ENCODE data around the gene TNFAIP8L2.
"Not testable (repeated sequence)": the region's sequence is repeated elsewhere in the genome, so short reads cannot be mapped to it uniquely, and the experiment has no call there.

TNFAIP8L2 gene

GRCh38 chr1:151146412-151147131 lies 9.9 kb upstream of the TNFAIP8L2 start, which contains the start of gene SEMA6C:
SEMA6C (minus strand) TSS chr1:151146631; CDS start chr1:151142621, 4,010 bp downstream.
- DNase-seq: peak; percentile 79

- DNase-seq: no peak
Observed at GRCh38 chr1:151147132-151147503, 9.3 kb upstream of the TNFAIP8L2 start.

- DNase-seq: no peak
Observed at GRCh38 chr1:151147665-151148064, 8.8 kb upstream of the TNFAIP8L2 start.

- DNase-seq: peak; percentile 67
Observed at GRCh38 chr1:151157067-151157531, 650 bp downstream of the TNFAIP8L2 start.

GRCh38 chr1:151158326-151158725 lies 1.9 kb downstream of the TNFAIP8L2 start:
- DNase-seq: peak; percentile 12

GRCh38 chr1:151158751-151159251 lies 2.4 kb downstream of the TNFAIP8L2 start:
- DNase-seq: no peak

GRCh38 chr1:151159373-151159772 lies 2.9 kb downstream of the TNFAIP8L2 start:
- DNase-seq: no peak

GRCh38 chr1:151164732-151165280 lies 8.4 kb downstream of the TNFAIP8L2 start:
- DNase-seq: no peak

GRCh38 chr1:151165281-151165737 lies 8.9 kb downstream of the TNFAIP8L2 start:
- no peak for DNase-seq

GRCh38 chr1:151165738-151166504 lies 9.5 kb downstream of the TNFAIP8L2 start, which contains the start of the genes LYSMD1 and SCNM1:
LYSMD1 (minus strand) TSS chr1:151165902; CDS start chr1:151165258, 644 bp downstream.
SCNM1 (plus strand) TSS chr1:151166144; CDS start chr1:151166153, 9 bp downstream.
- DNase-seq: peak; percentile 99

- DNase-seq: no peak
Observed at GRCh38 chr1:151166505-151166956, 10.1 kb downstream of the TNFAIP8L2 start.

- DNase-seq: no peak
Observed at GRCh38 chr1:151167116-151167515, 10.7 kb downstream of the TNFAIP8L2 start.

- no peak for DNase-seq
Observed at GRCh38 chr1:151171190-151171589, 14.7 kb downstream of the TNFAIP8L2 start.

- DNase-seq: no peak
Observed at GRCh38 chr1:151175041-151175741, 18.7 kb downstream of the TNFAIP8L2 start.

GRCh38 chr1:151175863-151176262 lies 19.4 kb downstream of the TNFAIP8L2 start, which contains the start of gene TMOD4:
TMOD4 (minus strand) TSS chr1:151175981; CDS start chr1:151174875, 1,106 bp downstream.
- no peak for DNase-seq

- no peak for DNase-seq
Observed at GRCh38 chr1:151176514-151177045, 20.1 kb downstream of the TNFAIP8L2 start.

- DNase-seq: no peak
Observed at GRCh38 chr1:151184211-151184610, 27.8 kb downstream of the TNFAIP8L2 start.

GRCh38 chr1:151187205-151187604 lies 30.8 kb downstream of the TNFAIP8L2 start:
- no peak for DNase-seq

- not testable (repeated sequence) for DNase-seq
Observed at GRCh38 chr1:151188667-151189066, 32.2 kb downstream of the TNFAIP8L2 start.

GRCh38 chr1:151189637-151190445 lies 33.4 kb downstream of the TNFAIP8L2 start, which contains the start of gene VPS72:
VPS72 (minus strand) TSS chr1:151190197; CDS start chr1:151190121, 76 bp downstream.
- peak; percentile 87 for DNase-seq

GRCh38 chr1:151192047-151192446 lies 35.6 kb downstream of the TNFAIP8L2 start:
- no peak for DNase-seq
